Prostate gland (tissue), 2 donors: ENCODE measurements around the gene OPN3.
"Not testable (repeated sequence)": the region's sequence is repeated elsewhere in the genome, so short reads cannot be mapped to it uniquely, and the experiment has no call there.

Source experiments
- POLR2A ChIP-seq: fragments of 450-650 bp; IDR thresholded peaks from one replicate; pipeline ENCODE4 v1.6.1; 2016; ENCODE audit warnings: antibody characterized with exemption, mild to moderate bottlenecking
- TF ChIP-seq, protein P1 (sequence below), 4 experiments: fragments of 200-600 bp in 2 of 4; fragments of 450-650 bp in 2 of 4; sonication (generic) in 2 of 4; IDR thresholded peaks; 1 replicate in 3 of 4; 2 replicates in 1 of 4; pipeline ENCODE4 v1.5.1; 2016 to 2019; ENCODE audit warnings: antibody characterized with exemption in 4 of 4, mild to moderate bottlenecking in 2 of 4, moderate library complexity in 2 of 4

DNA sequence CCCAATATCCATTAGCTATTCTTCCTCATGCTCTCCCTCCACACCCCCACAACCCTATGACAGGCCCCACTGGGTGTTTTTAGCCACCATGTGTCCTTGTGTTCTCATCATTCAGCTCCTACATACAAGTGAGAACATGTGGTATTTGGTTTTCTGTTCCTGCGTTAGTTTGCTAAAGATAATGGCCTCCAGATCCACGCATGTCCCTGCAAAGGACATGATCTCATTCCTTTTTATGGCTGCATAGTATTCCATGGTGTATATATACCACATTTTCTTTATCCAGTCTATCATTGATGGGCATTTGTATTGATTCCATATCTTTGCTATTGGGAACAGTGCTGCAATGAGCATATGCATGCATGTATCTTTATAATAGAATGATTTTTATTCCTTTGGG is 18.8 kb upstream of the OPN3 start:
- TF ChIP-seq POLR2A, result not testable (repeated sequence)
- TF ChIP-seq, protein P1, sequence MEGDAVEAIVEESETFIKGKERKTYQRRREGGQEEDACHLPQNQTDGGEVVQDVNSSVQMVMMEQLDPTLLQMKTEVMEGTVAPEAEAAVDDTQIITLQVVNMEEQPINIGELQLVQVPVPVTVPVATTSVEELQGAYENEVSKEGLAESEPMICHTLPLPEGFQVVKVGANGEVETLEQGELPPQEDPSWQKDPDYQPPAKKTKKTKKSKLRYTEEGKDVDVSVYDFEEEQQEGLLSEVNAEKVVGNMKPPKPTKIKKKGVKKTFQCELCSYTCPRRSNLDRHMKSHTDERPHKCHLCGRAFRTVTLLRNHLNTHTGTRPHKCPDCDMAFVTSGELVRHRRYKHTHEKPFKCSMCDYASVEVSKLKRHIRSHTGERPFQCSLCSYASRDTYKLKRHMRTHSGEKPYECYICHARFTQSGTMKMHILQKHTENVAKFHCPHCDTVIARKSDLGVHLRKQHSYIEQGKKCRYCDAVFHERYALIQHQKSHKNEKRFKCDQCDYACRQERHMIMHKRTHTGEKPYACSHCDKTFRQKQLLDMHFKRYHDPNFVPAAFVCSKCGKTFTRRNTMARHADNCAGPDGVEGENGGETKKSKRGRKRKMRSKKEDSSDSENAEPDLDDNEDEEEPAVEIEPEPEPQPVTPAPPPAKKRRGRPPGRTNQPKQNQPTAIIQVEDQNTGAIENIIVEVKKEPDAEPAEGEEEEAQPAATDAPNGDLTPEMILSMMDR (IDR thresholded peaks at IDR 0.05), result not testable (repeated sequence)
